Measurements from ENCODE around the gene PHACTR3.

DNA sequence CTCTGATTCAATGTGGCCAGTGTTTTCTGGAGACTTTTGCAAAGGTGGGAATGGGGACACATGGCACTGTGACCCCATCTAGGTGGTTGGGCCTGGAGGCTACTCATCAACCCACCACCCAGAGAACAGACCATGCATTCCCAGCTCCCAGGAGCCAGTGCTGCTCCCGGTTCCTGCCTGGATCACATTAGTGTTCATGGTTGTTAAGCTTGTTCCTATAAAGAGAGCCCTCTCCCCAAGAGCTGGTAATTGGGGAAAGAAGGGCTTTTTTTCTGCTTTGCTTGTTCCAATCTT is 102.0 kb downstream of the PHACTR3 start:
- TF ChIP-seq, protein P1, sequence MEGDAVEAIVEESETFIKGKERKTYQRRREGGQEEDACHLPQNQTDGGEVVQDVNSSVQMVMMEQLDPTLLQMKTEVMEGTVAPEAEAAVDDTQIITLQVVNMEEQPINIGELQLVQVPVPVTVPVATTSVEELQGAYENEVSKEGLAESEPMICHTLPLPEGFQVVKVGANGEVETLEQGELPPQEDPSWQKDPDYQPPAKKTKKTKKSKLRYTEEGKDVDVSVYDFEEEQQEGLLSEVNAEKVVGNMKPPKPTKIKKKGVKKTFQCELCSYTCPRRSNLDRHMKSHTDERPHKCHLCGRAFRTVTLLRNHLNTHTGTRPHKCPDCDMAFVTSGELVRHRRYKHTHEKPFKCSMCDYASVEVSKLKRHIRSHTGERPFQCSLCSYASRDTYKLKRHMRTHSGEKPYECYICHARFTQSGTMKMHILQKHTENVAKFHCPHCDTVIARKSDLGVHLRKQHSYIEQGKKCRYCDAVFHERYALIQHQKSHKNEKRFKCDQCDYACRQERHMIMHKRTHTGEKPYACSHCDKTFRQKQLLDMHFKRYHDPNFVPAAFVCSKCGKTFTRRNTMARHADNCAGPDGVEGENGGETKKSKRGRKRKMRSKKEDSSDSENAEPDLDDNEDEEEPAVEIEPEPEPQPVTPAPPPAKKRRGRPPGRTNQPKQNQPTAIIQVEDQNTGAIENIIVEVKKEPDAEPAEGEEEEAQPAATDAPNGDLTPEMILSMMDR (IDR thresholded peaks at IDR 0.05): no peak
- TF ChIP-seq POLR2AphosphoS5 (IDR thresholded peaks at IDR 0.05; ENCODE audit: low read depth, low read length) (no peak), SIN3A (IDR thresholded peaks at IDR 0.05; ENCODE audit: borderline replicate concordance, insufficient read depth, low read depth, low read length) (no peak)
